HEK293 (cell line): ENCODE results near the gene NHS.

Source experiments
- CTCF ChIA-PET: fragments of 350-600 bp; formaldehyde crosslinking; extraction: SDS; loops from one replicate; lab custom pipeline; 2021; ENCODE audit warnings: antibody characterized with exemption; lab: Yijun Ruan, JAX
- POLR2A ChIA-PET: fragments of 300-600 bp; formaldehyde crosslinking; extraction: SDS; loops from one replicate; lab custom pipeline; 2020; ENCODE audit warnings: antibody characterized with exemption, inconsistent platforms; lab: Yijun Ruan, JAX
- H3K27ac ChIP-seq: fragments of 200-500 bp; sonication (Bioruptor generic); 2 replicates; pipeline ENCODE4 v1.5.1; 2014; ENCODE audit warnings: low read depth, low read length, control low read depth, inconsistent platforms; ENCODE audit errors: extremely low read depth
- H3K36me3 ChIP-seq, 2 experiments: fragments of 200-500 bp in 1 of 2; sonication (Bioruptor generic) in 1 of 2; 1 replicate in 1 of 2; 2 replicates in 1 of 2; pipeline ENCODE4 v1.5.1; 2014 to 2017; ENCODE audit warnings: inconsistent platforms in 2 of 2, low read length in 2 of 2; ENCODE audit not compliant: control insufficient read depth in 2 of 2, insufficient read depth in 1 of 2
- H3K4me1 ChIP-seq: fragments of 200-500 bp; sonication (Bioruptor generic); 2 replicates; pipeline ENCODE4 v1.5.1; 2014; ENCODE audit warnings: mild to moderate bottlenecking, low read length, inconsistent platforms; ENCODE audit not compliant: control insufficient read depth, insufficient read depth
- H3K4me3 ChIP-seq: 2 replicates; pipeline ENCODE4 v1.5.1; 2011; ENCODE audit warnings: low read depth, mild to moderate bottlenecking, control low read depth, low read length, moderate library complexity
- H3K9me3 ChIP-seq: fragments of 200-500 bp; sonication (Bioruptor generic); 2 replicates; pipeline ENCODE4 v1.5.1; 2014; ENCODE audit warnings: low read depth, low read length, inconsistent platforms; ENCODE audit not compliant: control insufficient read depth, insufficient read depth
- EGR2 ChIP-seq: fragments of 450-650 bp; formaldehyde crosslinking; IDR thresholded peaks from 2 replicates; pipeline ENCODE4 v1.5.1; 2016; ENCODE audit warnings: low read depth, missing biosample characterization, missing genetic modification characterization
- GLIS1 ChIP-seq: fragments of 450-650 bp; formaldehyde crosslinking; IDR thresholded peaks from 2 replicates; pipeline ENCODE4 v1.5.1; 2016; ENCODE audit warnings: missing biosample characterization, missing genetic modification characterization
- KLF16 ChIP-seq: fragments of 450-650 bp; formaldehyde crosslinking; IDR thresholded peaks from 2 replicates; pipeline ENCODE4 v1.5.1; 2017; ENCODE audit warnings: missing biosample characterization, missing genetic modification characterization
- MYNN ChIP-seq: fragments of 450-650 bp; formaldehyde crosslinking; IDR thresholded peaks from 2 replicates; pipeline ENCODE4 v1.5.1; 2016; ENCODE audit warnings: missing biosample characterization, missing genetic modification characterization, borderline replicate concordance
- PRDM1 ChIP-seq: fragments of 450-650 bp; formaldehyde crosslinking; IDR thresholded peaks from 2 replicates; pipeline ENCODE4; 2016; ENCODE audit warnings: missing biosample characterization, missing genetic modification characterization
- SP3 ChIP-seq: fragments of 450-650 bp; formaldehyde crosslinking; IDR thresholded peaks from 2 replicates; pipeline ENCODE4 v1.5.1; 2016; ENCODE audit warnings: missing biosample characterization, missing genetic modification characterization
- YY2 ChIP-seq: fragments of 450-650 bp; formaldehyde crosslinking; IDR thresholded peaks from 2 replicates; pipeline ENCODE4 v1.5.1; 2016; ENCODE audit warnings: missing biosample characterization, missing genetic modification characterization
- ZBTB1 ChIP-seq: fragments of 450-650 bp; formaldehyde crosslinking; IDR thresholded peaks from 2 replicates; pipeline ENCODE4 v1.5.1; 2016; ENCODE audit warnings: missing biosample characterization, missing genetic modification characterization
- ZBTB26 ChIP-seq: fragments of 450-650 bp; formaldehyde crosslinking; optimal IDR thresholded peaks from 2 replicates; pipeline ENCODE3; 2016; ENCODE audit warnings: missing biosample characterization, mild to moderate bottlenecking, missing genetic modification characterization
- ZFHX2 ChIP-seq: fragments of 450-650 bp; formaldehyde crosslinking; conservative IDR thresholded peaks from 2 replicates; pipeline ENCODE4 v1.5.1; 2016; ENCODE audit warnings: missing biosample characterization, missing genetic modification characterization
- ZNF112 ChIP-seq: fragments of 450-650 bp; formaldehyde crosslinking; IDR thresholded peaks from 2 replicates; pipeline ENCODE4 v1.5.0; 2017; ENCODE audit warnings: missing biosample characterization, missing genetic modification characterization
- ZNF146 ChIP-seq: fragments of 450-650 bp; formaldehyde crosslinking; IDR thresholded peaks from 2 replicates; pipeline ENCODE4 v1.5.1; 2016; ENCODE audit warnings: missing biosample characterization, missing genetic modification characterization
- ZNF169 ChIP-seq: fragments of 450-650 bp; formaldehyde crosslinking; IDR thresholded peaks from 2 replicates; pipeline ENCODE4 v1.5.1; 2016; ENCODE audit warnings: missing biosample characterization, missing genetic modification characterization
- ZNF202 ChIP-seq: fragments of 450-650 bp; formaldehyde crosslinking; IDR thresholded peaks from 2 replicates; pipeline ENCODE4 v1.5.1; 2016; ENCODE audit warnings: missing biosample characterization, missing genetic modification characterization, borderline replicate concordance
- ZNF214 ChIP-seq: fragments of 450-650 bp; formaldehyde crosslinking; IDR thresholded peaks from 2 replicates; pipeline ENCODE4 v1.5.1; 2017; ENCODE audit warnings: missing biosample characterization, mild to moderate bottlenecking, missing genetic modification characterization, borderline replicate concordance
- ZNF292 ChIP-seq: fragments of 450-650 bp; formaldehyde crosslinking; IDR thresholded peaks from 2 replicates; pipeline ENCODE4 v1.5.1; 2016; ENCODE audit warnings: low read depth, missing biosample characterization, missing genetic modification characterization, borderline replicate concordance
- ZNF311 ChIP-seq: fragments of 450-650 bp; formaldehyde crosslinking; IDR thresholded peaks from 2 replicates; pipeline ENCODE4 v1.5.1; 2017; ENCODE audit warnings: missing biosample characterization, missing genetic modification characterization, borderline replicate concordance
- ZNF544 ChIP-seq: fragments of 450-650 bp; formaldehyde crosslinking; IDR thresholded peaks from 2 replicates; pipeline ENCODE4 v1.5.0; 2017; ENCODE audit warnings: missing biosample characterization, missing genetic modification characterization
- ZNF624 ChIP-seq: fragments of 450-650 bp; formaldehyde crosslinking; IDR thresholded peaks from 2 replicates; pipeline ENCODE4 v1.5.1; 2017; ENCODE audit warnings: missing biosample characterization, missing genetic modification characterization
- ZNF792 ChIP-seq: fragments of 450-650 bp; formaldehyde crosslinking; IDR thresholded peaks from 2 replicates; pipeline ENCODE4 v1.5.1; 2016; ENCODE audit warnings: missing biosample characterization, missing genetic modification characterization
- ZSCAN18 ChIP-seq: fragments of 450-650 bp; formaldehyde crosslinking; IDR thresholded peaks from 2 replicates; pipeline ENCODE4 v1.5.1; 2016; ENCODE audit warnings: missing biosample characterization, missing genetic modification characterization
- ZSCAN4 ChIP-seq: fragments of 450-650 bp; formaldehyde crosslinking; IDR thresholded peaks from 2 replicates; pipeline ENCODE4 v1.5.1; 2017; ENCODE audit warnings: missing biosample characterization, missing genetic modification characterization
- TF ChIP-seq, protein P1 (sequence below): fragments of 450-650 bp; formaldehyde crosslinking; IDR thresholded peaks from 2 replicates; pipeline ENCODE4 v1.5.1; 2017; ENCODE audit warnings: missing biosample characterization, mild to moderate bottlenecking, missing genetic modification characterization, moderate library complexity
- TF ChIP-seq, protein P2 (sequence below): fragments of 450-650 bp; formaldehyde crosslinking; IDR thresholded peaks from 2 replicates; pipeline ENCODE4 v1.5.1; 2016; ENCODE audit warnings: missing biosample characterization, missing genetic modification characterization

The NHS gene

GRCh38 chrX:17475449-17476217, 100.6 kb downstream of the NHS start (continued):
- TF ChIP-seq ZBTB26 (tag by site-specific recombination) (no peak), MYNN (tag by site-specific recombination) (no peak)
- TF ChIP-seq, all 188 proteins: peak for 0

- Histone ChIP-seq H3K4me1 (no peaks in the 10 kb centered on the region; the same call in 1 of the 2 replicates), H3K4me3 (no peak overlapping the region), H3K9me3 (no peaks in the 10 kb centered on the region), H3K36me3 (no peaks in the 10 kb centered on the region), H3K27ac (no peak overlapping the region)
- CTCF ChIA-PET: no interaction called here
- TF ChIP-seq, protein P1, sequence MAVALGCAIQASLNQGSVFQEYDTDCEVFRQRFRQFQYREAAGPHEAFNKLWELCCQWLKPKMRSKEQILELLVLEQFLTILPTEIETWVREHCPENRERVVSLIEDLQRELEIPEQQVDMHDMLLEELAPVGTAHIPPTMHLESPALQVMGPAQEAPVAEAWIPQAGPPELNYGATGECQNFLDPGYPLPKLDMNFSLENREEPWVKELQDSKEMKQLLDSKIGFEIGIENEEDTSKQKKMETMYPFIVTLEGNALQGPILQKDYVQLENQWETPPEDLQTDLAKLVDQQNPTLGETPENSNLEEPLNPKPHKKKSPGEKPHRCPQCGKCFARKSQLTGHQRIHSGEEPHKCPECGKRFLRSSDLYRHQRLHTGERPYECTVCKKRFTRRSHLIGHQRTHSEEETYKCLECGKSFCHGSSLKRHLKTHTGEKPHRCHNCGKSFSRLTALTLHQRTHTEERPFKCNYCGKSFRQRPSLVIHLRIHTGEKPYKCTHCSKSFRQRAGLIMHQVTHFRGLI (tag by site-specific recombination): no peak
- TF ChIP-seq EGR2 (tag by site-specific recombination): peak; percentile 92
- peak; percentile 63 for TF ChIP-seq ZFHX2
- POLR2A ChIA-PET: no interaction called here
These were observed 101.4 kb downstream of the NHS start for GRCh38 chrX:17476411-17476810.

DNA sequence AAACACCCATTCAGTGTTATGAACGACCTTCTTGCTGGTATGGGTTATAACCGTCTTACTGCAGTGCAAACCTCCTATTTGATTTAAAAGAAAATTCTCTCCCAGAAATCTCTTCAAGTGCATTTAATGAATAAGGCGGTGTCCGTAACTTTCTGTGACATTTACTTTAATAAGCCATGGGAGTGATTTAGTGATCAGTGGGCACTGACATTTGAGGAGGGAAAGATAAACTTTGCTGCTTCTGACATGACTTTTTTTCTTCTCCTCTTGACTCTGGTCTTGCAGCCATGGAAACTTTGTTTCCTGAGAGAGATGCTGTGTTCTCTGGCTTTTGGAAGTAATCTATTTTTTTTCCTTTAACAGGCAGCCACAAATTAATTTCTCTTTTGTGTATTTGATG, 106.1 kb downstream of the NHS start:
- H3K4me3 ChIP-seq: no peak overlapping the region
- H3K9me3 ChIP-seq: no peaks in the 10 kb centered on the region
- CTCF ChIA-PET: no interaction called here
- POLR2A ChIA-PET: no interaction called here
- H3K27ac ChIP-seq: no peak overlapping the region
- TF ChIP-seq SP3: no peak
- TF ChIP-seq ZNF169 (tag by site-specific recombination): no peak
- TF ChIP-seq ZNF292 (tag by site-specific recombination): no peak
- TF ChIP-seq ZSCAN18: no peak
- no peak for TF ChIP-seq ZNF792 (tag by site-specific recombination)
- no peak for TF ChIP-seq ZNF214 (tag by site-specific recombination)
- no peak for TF ChIP-seq KLF16 (tag by site-specific recombination)
- TF ChIP-seq ZNF544 (tag by site-specific recombination): no peak
- no peak for TF ChIP-seq GLIS1
- no peak for TF ChIP-seq ZBTB26 (tag by site-specific recombination)
- no peak for TF ChIP-seq ZNF112 (tag by site-specific recombination)
- TF ChIP-seq ZNF311 (tag by site-specific recombination): no peak
- TF ChIP-seq ZNF146 (tag by site-specific recombination): no peak
- TF ChIP-seq YY2: no peak
- no peak for TF ChIP-seq PRDM1
- TF ChIP-seq, protein P2, sequence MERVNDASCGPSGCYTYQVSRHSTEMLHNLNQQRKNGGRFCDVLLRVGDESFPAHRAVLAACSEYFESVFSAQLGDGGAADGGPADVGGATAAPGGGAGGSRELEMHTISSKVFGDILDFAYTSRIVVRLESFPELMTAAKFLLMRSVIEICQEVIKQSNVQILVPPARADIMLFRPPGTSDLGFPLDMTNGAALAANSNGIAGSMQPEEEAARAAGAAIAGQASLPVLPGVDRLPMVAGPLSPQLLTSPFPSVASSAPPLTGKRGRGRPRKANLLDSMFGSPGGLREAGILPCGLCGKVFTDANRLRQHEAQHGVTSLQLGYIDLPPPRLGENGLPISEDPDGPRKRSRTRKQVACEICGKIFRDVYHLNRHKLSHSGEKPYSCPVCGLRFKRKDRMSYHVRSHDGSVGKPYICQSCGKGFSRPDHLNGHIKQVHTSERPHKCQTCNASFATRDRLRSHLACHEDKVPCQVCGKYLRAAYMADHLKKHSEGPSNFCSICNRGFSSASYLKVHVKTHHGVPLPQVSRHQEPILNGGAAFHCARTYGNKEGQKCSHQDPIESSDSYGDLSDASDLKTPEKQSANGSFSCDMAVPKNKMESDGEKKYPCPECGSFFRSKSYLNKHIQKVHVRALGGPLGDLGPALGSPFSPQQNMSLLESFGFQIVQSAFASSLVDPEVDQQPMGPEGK (tag by site-specific recombination): no peak
- no peak for TF ChIP-seq ZBTB1 (tag by site-specific recombination)
- TF ChIP-seq ZSCAN4 (tag by site-specific recombination): no peak
- TF ChIP-seq ZNF624 (tag by site-specific recombination): no peak
- no peak for TF ChIP-seq ZNF202 (tag by site-specific recombination)
- TF ChIP-seq, all 188 proteins: peak for 0
- no peaks in the 10 kb centered on the region for H3K36me3 ChIP-seq
- H3K4me1 ChIP-seq: no peaks in the 10 kb centered on the region
